Endodermal cell (in vitro differentiated cells): ENCODE measurements around the gene ARFRP1. TPM values are rescaled to one million over a fixed set of nuclear protein-coding genes. Genes with fewer than 3 reads are reported as not detected.
A peak's percentile ranks its signal among the peaks of the same experiment; 100 is the strongest.

Experiments used
- DNase-seq: peaks from one replicate; pipeline ENCODE4 v3.0.0-alpha.2; 2017
- H3K27ac ChIP-seq: 2 replicates; pipeline ENCODE4 v1.5.1; 2013; ENCODE audit warnings: mild to moderate bottlenecking, low read depth, low read length, moderate library complexity
- H3K27me3 ChIP-seq: 2 replicates; pipeline ENCODE4 v1.6.1; 2013; ENCODE audit warnings: mild to moderate bottlenecking, low read length, moderate library complexity; ENCODE audit not compliant: insufficient read depth, control insufficient read depth, poor library complexity, severe bottlenecking
- H3K36me3 ChIP-seq: 2 replicates; pipeline ENCODE4 v1.7.0; 2013; ENCODE audit warnings: mild to moderate bottlenecking, low read length, moderate library complexity; ENCODE audit not compliant: control insufficient read depth, insufficient read depth
- H3K4me1 ChIP-seq: one replicate; pipeline ENCODE4 v1.7.0; 2013; ENCODE audit warnings: low read length; ENCODE audit not compliant: control insufficient read depth, insufficient read depth
- H3K4me3 ChIP-seq: 2 replicates; pipeline ENCODE4 v1.5.1; 2013; ENCODE audit warnings: mild to moderate bottlenecking, low read length, moderate library complexity
- H3K9ac ChIP-seq: 2 replicates; pipeline ENCODE4 v1.6.1; 2013; ENCODE audit warnings: mild to moderate bottlenecking, low read length, moderate library complexity; ENCODE audit not compliant: poor library complexity, severe bottlenecking; ENCODE audit errors: extremely low read depth
- H3K9me3 ChIP-seq: 2 replicates; pipeline ENCODE4 v1.6.1; 2013; ENCODE audit warnings: mild to moderate bottlenecking, low read length, moderate library complexity; ENCODE audit not compliant: control insufficient read depth
- H3K27ac Mint-ChIP-seq: 2 replicates; pipeline ENCODE4 v1.8.0; 2020; ENCODE audit warnings: mixed read lengths
- H3K27me3 Mint-ChIP-seq: 2 replicates; pipeline ENCODE4 v1.8.0; 2021; ENCODE audit warnings: mild to moderate bottlenecking, mixed read lengths; ENCODE audit not compliant: insufficient read depth
- H3K36me3 Mint-ChIP-seq: 2 replicates; pipeline ENCODE4 v1.8.0; 2020; ENCODE audit warnings: low read depth, mixed read lengths
- H3K4me1 Mint-ChIP-seq: 2 replicates; pipeline ENCODE4 v1.8.0; 2020; ENCODE audit warnings: mixed read lengths
- H3K4me3 Mint-ChIP-seq: 2 replicates; pipeline ENCODE4 v1.8.0; 2020; ENCODE audit warnings: mild to moderate bottlenecking, moderate library complexity, mixed read lengths
- H3K9me3 Mint-ChIP-seq: 2 replicates; pipeline ENCODE4 v1.8.0; 2020; ENCODE audit warnings: mild to moderate bottlenecking, mixed read lengths
- WGBS, 2 experiments: methylation state at CpG; one replicate each; pipeline versions ENCODE4 v1.1.5 to v1.1.7; 2013; ENCODE audit warnings: missing lambda C conversion rate in 2 of 2, mixed read lengths in 1 of 2; ENCODE audit not compliant: insufficient coverage in 1 of 2, insufficient read length in 1 of 2; 5-methylcytosine and 5-hydroxymethylcytosine counted together
- total RNA-seq, 2 donors: library from RNA; stranded (reverse); fragmentation: NEBNext Ultra II Directional in 1 of 2; extraction: Animal tissue kit (Norgen Biotek cat#: 25700) in 1 of 2; gene quantifications; 2 replicates in 1 of 2; 3 replicates in 1 of 2; pipeline ENCODE4 v1.2.1, GENCODE V29; 2021
- TF ChIP-seq, protein P1 (sequence below): fragments of 200-600 bp; sonication (generic); conservative IDR thresholded peaks from 2 replicates; pipeline ENCODE4 v1.5.0; 2021; ENCODE audit warnings: antibody characterized with exemption, mild to moderate bottlenecking

ARFRP1 gene
- total RNA-seq, 2 donors from 2014 or later: 41.6 to 46.2 TPM

- TF ChIP-seq, protein P1, sequence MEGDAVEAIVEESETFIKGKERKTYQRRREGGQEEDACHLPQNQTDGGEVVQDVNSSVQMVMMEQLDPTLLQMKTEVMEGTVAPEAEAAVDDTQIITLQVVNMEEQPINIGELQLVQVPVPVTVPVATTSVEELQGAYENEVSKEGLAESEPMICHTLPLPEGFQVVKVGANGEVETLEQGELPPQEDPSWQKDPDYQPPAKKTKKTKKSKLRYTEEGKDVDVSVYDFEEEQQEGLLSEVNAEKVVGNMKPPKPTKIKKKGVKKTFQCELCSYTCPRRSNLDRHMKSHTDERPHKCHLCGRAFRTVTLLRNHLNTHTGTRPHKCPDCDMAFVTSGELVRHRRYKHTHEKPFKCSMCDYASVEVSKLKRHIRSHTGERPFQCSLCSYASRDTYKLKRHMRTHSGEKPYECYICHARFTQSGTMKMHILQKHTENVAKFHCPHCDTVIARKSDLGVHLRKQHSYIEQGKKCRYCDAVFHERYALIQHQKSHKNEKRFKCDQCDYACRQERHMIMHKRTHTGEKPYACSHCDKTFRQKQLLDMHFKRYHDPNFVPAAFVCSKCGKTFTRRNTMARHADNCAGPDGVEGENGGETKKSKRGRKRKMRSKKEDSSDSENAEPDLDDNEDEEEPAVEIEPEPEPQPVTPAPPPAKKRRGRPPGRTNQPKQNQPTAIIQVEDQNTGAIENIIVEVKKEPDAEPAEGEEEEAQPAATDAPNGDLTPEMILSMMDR: no peak
- Mint-ChIP-seq H3K4me3 (no peak overlapping the region), H3K4me1 (no peaks in the 10 kb centered on the region), H3K27me3 (no peaks in the 10 kb centered on the region), H3K36me3 (peaks cover 10% of the 10 kb centered on the region), H3K27ac (no peak overlapping the region), H3K9me3 (peaks cover 2% of the 10 kb centered on the region)
- Histone ChIP-seq H3K27ac (no peak overlapping the region), H3K36me3 (no peaks in the 10 kb centered on the region), H3K27me3 (no peaks in the 10 kb centered on the region), H3K4me3 (no peak overlapping the region), H3K9ac (no peak overlapping the region), H3K9me3 (no peaks in the 10 kb centered on the region), H3K4me1 (no peaks in the 10 kb centered on the region)
- WGBS, 2 experiments: 94 to 95% methylated on average over 21 to 37 of the region's 37 CpGs
- peak; percentile 49 for DNase-seq
Measured at GRCh38 chr20:63694584-63695423, 13.0 kb downstream of the ARFRP1 start.

GRCh38 chr20:63693733-63694583, 13.8 kb downstream of the ARFRP1 start:
- no peak for DNase-seq
- H3K4me3 Mint-ChIP-seq: no peak overlapping the region
- no peaks in the 10 kb centered on the region for H3K4me1 Mint-ChIP-seq
- H3K36me3 Mint-ChIP-seq: peaks cover 10% of the 10 kb centered on the region
- no peaks in the 10 kb centered on the region for H3K27me3 Mint-ChIP-seq
- Histone ChIP-seq H3K27ac (no peak overlapping the region), H3K4me1 (no peaks in the 10 kb centered on the region), H3K9me3 (no peaks in the 10 kb centered on the region), H3K27me3 (no peaks in the 10 kb centered on the region), H3K9ac (no peak overlapping the region), H3K4me3 (no peak overlapping the region), H3K36me3 (no peaks in the 10 kb centered on the region)
- H3K9me3 Mint-ChIP-seq: peaks cover 2% of the 10 kb centered on the region
- no peak overlapping the region for H3K27ac Mint-ChIP-seq
- WGBS, 2 experiments: 93 to 97% methylated on average over 15 to 21 of the region's 21 CpGs
- TF ChIP-seq, protein P1: no peak

DNA sequence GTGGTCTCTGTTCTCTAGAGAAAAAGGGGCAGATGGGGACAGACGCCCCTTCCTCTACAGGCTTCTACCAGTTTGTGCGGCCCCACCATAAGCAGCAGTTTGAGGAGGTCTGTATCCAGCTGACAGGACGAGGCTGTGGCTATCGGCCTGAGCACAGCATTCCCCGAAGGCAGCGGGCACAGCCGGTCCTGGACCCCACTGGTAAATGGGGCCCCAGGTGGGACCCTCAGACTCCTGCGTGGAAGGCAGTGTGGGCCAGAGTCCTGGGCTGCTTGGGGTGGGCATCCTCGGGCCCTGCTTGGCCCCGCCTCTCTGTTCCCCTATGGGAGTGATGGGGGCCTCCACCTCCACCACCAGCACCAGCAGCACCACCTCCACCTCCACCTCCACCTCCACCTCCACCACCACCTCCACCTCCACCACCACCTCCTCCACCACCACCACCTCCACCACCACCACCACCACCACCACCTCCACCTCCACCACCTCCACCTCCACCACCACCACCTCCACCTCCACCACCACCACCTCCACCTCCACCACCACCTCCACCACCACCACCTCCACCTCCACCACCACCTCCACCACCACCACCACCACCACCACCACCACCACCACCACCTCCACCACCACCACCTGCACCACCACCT, 14.6 kb downstream of the ARFRP1 start:
- TF ChIP-seq, protein P1: no peak
- H3K36me3 Mint-ChIP-seq: peaks cover 10% of the 10 kb centered on the region
- 93 to 95% methylated on average over 3 to 8 of the region's 10 CpGs for WGBS, 2 experiments
- no peaks in the 10 kb centered on the region for H3K36me3 ChIP-seq
- H3K9me3 ChIP-seq: no peaks in the 10 kb centered on the region
- peaks cover 2% of the 10 kb centered on the region for H3K9me3 Mint-ChIP-seq
- no peak for DNase-seq
- no peak overlapping the region for H3K4me3 Mint-ChIP-seq
- H3K4me1 ChIP-seq: no peaks in the 10 kb centered on the region
- no peaks in the 10 kb centered on the region for H3K4me1 Mint-ChIP-seq
- no peaks in the 10 kb centered on the region for H3K27me3 ChIP-seq
- no peaks in the 10 kb centered on the region for H3K27me3 Mint-ChIP-seq
- no peak overlapping the region for H3K27ac Mint-ChIP-seq
- no peak overlapping the region for H3K4me3 ChIP-seq
- no peak overlapping the region for H3K9ac ChIP-seq
- peak overlapping the region; percentile 11 for H3K27ac ChIP-seq
